Thyroid gland (tissue), 4 donors: ENCODE results near the gene ZBED1.

Source experiments
- CTCF ChIP-seq, 6 experiments: fragments of 200-600 bp in 3 of 6; fragments of 450-650 bp in 3 of 6; sonication (generic) in 3 of 6; IDR thresholded peaks; one replicate each; pipeline ENCODE4 v1.5.1; 2016 to 2019; ENCODE audit warnings: antibody characterized with exemption in 6 of 6, mild to moderate bottlenecking in 2 of 6, inconsistent platforms in 1 of 6, moderate library complexity in 1 of 6
- POLR2A ChIP-seq, 2 donors: fragments of 450-650 bp; IDR thresholded peaks; one replicate each; pipeline ENCODE4 v1.6.1; 2017; ENCODE audit warnings: antibody characterized with exemption in 2 of 2, mild to moderate bottlenecking in 2 of 2, moderate library complexity in 1 of 2

GRCh38 chrX:2484721-2485648 lies 15.8 kb downstream of the ZBED1 start:
- no peak for TF ChIP-seq CTCF (IDR thresholded peaks at IDR 0.05)
- TF ChIP-seq POLR2A (IDR thresholded peaks at IDR 0.05), result no peak
